CD14-positive monocyte (primary cell): ENCODE data around the gene USP31. TPM values are rescaled to one million over a fixed set of nuclear protein-coding genes. Genes with fewer than 3 reads are reported as not detected.

ENCODE experiments used
- DNase-seq, 3 donors: peaks; one replicate each; pipeline ENCODE4 v3.0.0-alpha.2; 2011 to 2022
- H2AFZ ChIP-seq: 2 replicates; pipeline ENCODE4 v1.6.0; 2012; ENCODE audit warnings: mild to moderate bottlenecking, low read depth, low read length, inconsistent platforms; ENCODE audit not compliant: insufficient read depth, poor library complexity, severe bottlenecking
- H3K27ac ChIP-seq, 2 donors: 1 replicate in 1 of 2; 2 replicates in 1 of 2; pipeline ENCODE4 v1.5.1; 2012 to 2013; ENCODE audit warnings: low read length in 2 of 2, control low read depth in 1 of 2, inconsistent platforms in 1 of 2, low read depth in 1 of 2, mild to moderate bottlenecking in 1 of 2
- H3K27me3 ChIP-seq, 2 donors: one replicate each; pipeline versions ENCODE4 v1.6.0 to v1.6.1; 2011 to 2013; ENCODE audit warnings: low read length in 2 of 2; ENCODE audit not compliant: control insufficient read depth in 2 of 2, insufficient read depth in 2 of 2
- H3K36me3 ChIP-seq, 2 donors: replicated peaks in 1 of 2; 1 replicate in 1 of 2; 2 replicates in 1 of 2; pipeline versions ENCODE4 v1.5.1 to v1.6.1; 2012 to 2013; ENCODE audit warnings: low read length in 2 of 2, control low read depth in 1 of 2, inconsistent platforms in 1 of 2, mild to moderate bottlenecking in 1 of 2; ENCODE audit not compliant: insufficient read depth in 2 of 2, control insufficient read depth in 1 of 2
- H3K4me1 ChIP-seq, 2 donors: 1 replicate in 1 of 2; 2 replicates in 1 of 2; pipeline versions ENCODE4 v1.5.1 to v1.6.1; 2012 to 2013; ENCODE audit warnings: low read length in 2 of 2, control low read depth in 1 of 2, inconsistent platforms in 1 of 2, mild to moderate bottlenecking in 1 of 2, moderate library complexity in 1 of 2; ENCODE audit not compliant: insufficient read depth in 2 of 2, control insufficient read depth in 1 of 2
- H3K4me2 ChIP-seq: replicated peaks from 2 replicates; pipeline ENCODE3; 2012; ENCODE audit warnings: low read length, moderate library complexity, mild to moderate bottlenecking; ENCODE audit not compliant: poor library complexity, severe bottlenecking; ENCODE audit errors: extremely low read depth
- H3K4me3 ChIP-seq, 3 experiments: fragments of 200-600 bp in 1 of 3; sonication (generic) in 1 of 3; replicated peaks in 1 of 3; 1 replicate in 2 of 3; 2 replicates in 1 of 3; pipeline ENCODE4 v1.5.1; 2011 to 2013; ENCODE audit warnings: low read length in 3 of 3, mild to moderate bottlenecking in 3 of 3, control low read depth in 2 of 3, low read depth in 2 of 3, inconsistent platforms in 1 of 3, moderate library complexity in 1 of 3
- H3K79me2 ChIP-seq: 2 replicates; pipeline ENCODE4 v1.6.0; 2012; ENCODE audit warnings: mild to moderate bottlenecking, control low read depth, inconsistent platforms, low read length, moderate library complexity; ENCODE audit not compliant: insufficient read depth
- H3K9ac ChIP-seq: 2 replicates; pipeline ENCODE4 v1.6.0; 2017; ENCODE audit warnings: low read length, mild to moderate bottlenecking; ENCODE audit not compliant: insufficient read depth, poor library complexity, severe bottlenecking
- H3K9me3 ChIP-seq, 2 donors: replicated peaks in 1 of 2; 1 replicate in 1 of 2; 2 replicates in 1 of 2; pipeline versions ENCODE4 v1.5.1 to v1.6.1; 2012 to 2013; ENCODE audit warnings: low read length in 2 of 2, control low read depth in 1 of 2; ENCODE audit not compliant: control insufficient read depth in 1 of 2, insufficient read depth in 1 of 2
- H4K20me1 ChIP-seq: 2 replicates; pipeline ENCODE4 v1.6.0; 2012; ENCODE audit warnings: mild to moderate bottlenecking, low read length, control low read depth, moderate library complexity; ENCODE audit not compliant: insufficient read depth
- H3K27ac Mint-ChIP-seq, 7 donors: one replicate each; pipeline ENCODE4 v1.8.0; 2020; ENCODE audit warnings: mild to moderate bottlenecking in 7 of 7, mixed read lengths in 7 of 7, moderate library complexity in 6 of 7, inconsistent platforms in 2 of 7
- H3K27me3 Mint-ChIP-seq, 3 donors: one replicate each; pipeline ENCODE4 v1.8.0; 2021 to 2022; ENCODE audit warnings: low read depth in 3 of 3, mild to moderate bottlenecking in 3 of 3, mixed read lengths in 3 of 3, moderate library complexity in 3 of 3, inconsistent platforms in 1 of 3
- H3K36me3 Mint-ChIP-seq, 2 donors: one replicate each; pipeline ENCODE4 v1.8.0; 2020; ENCODE audit warnings: mixed read lengths in 2 of 2, inconsistent platforms in 1 of 2, mild to moderate bottlenecking in 1 of 2
- H3K4me1 Mint-ChIP-seq: one replicate; pipeline ENCODE4 v1.8.0; 2020; ENCODE audit warnings: mild to moderate bottlenecking, mixed read lengths
- H3K4me3 Mint-ChIP-seq, 2 donors: one replicate each; pipeline ENCODE4 v1.8.0; 2020; ENCODE audit warnings: mild to moderate bottlenecking in 2 of 2, mixed read lengths in 2 of 2, moderate library complexity in 1 of 2
- H3K9me3 Mint-ChIP-seq, 7 donors: one replicate each; pipeline ENCODE4 v1.8.0; 2020 to 2022; ENCODE audit warnings: mixed read lengths in 7 of 7, mild to moderate bottlenecking in 6 of 7, moderate library complexity in 6 of 7, inconsistent platforms in 2 of 7
- WGBS: methylation state at CpG from one replicate; pipeline ENCODE4 v1.1.5; 2013; ENCODE audit warnings: missing lambda C conversion rate; ENCODE audit not compliant: insufficient coverage; 5-methylcytosine and 5-hydroxymethylcytosine counted together
- intact Hi-C, 2 donors: fragments of 100-400 bp; cut with micrococcal nuclease; formaldehyde crosslinking; loops; one replicate each; pipeline versions ENCODE4 v1.15.0 to v1.15.1; 2023
- polyA plus RNA-seq, 3 donors: library from polyadenylated mRNA; depleted of rRNA in 1 of 3; unstranded in 2 of 3; stranded (reverse) in 1 of 3; fragments of 300-500 nt in 2 of 3; fragments of >200 nt in 1 of 3; fragmentation: Illumina TruSeq in 2 of 3; gene quantifications; 1 replicate in 2 of 3; 2 replicates in 1 of 3; pipeline ENCODE4 v1.2.3, GENCODE V29; 2012 to 2021
- TF ChIP-seq, protein P1 (sequence below): fragments of 200-600 bp; IDR thresholded peaks from one replicate; pipeline ENCODE4 v1.8.0; 2022; ENCODE audit warnings: antibody characterized with exemption, mild to moderate bottlenecking

Gene USP31
- polyA plus RNA-seq, 3 donors, result 0.15 to 4.1 (median 0.36) TPM

DNA sequence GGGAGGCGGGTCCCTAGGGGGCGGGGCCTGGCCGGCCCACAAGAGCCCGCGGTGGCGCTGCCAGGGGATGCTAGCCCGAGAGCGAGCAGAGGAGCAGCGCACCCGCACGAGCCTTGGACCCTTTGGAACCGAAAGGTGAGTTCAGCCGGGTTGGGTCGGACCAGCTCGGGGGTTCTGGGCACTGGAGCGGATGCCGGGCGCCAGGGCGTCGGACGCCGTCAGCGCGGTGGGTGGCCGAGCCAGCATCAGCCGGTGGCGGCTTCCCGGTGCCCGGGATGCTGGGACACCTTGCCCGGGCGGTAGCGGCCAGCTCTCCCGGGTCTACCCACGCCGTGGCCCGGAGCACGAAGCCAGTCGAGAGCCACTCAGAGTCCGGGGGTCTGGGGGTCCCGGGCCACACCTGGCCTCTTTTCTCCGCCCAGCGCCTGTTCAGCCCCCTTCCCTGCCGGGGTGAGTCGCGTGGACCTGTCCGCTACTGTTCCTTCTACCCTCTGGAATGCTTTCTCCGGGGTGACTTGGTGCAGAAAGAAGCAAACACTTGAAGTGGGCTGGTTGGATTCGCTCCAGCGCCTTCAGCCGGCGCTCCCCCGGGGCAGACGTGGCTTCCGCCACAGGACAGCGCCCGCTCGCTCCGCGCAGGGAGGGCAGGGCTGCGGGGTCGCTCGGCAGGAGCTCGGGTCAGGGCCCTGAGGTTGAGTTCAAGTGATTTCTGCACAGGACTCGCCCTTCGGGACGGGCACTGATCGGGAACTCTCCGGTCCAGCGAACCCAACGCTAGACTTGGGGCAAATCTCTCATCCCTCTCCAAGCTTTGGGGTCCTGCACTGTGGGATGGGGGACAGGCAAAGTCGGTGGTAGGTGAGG, 33.7 kb upstream of the USP31 start, which contains the start of gene SCNN1G:
SCNN1G (plus strand) TSS at position 67 of the 864 bp plus-strand sequence. CDS start 3,527 bp downstream, outside the sequence.
- Histone ChIP-seq H2AFZ (no peak within 1 kb of the TSS), H3K4me3 (no peak within 1 kb of the TSS), H3K27me3 (peaks cover 30 to 51% of the 10 kb centered on the region in 2 donors), H3K4me2 (peak within 1 kb of the TSS; percentile 31), H3K9me3 (no peaks in the 10 kb centered on the region), H3K36me3 (no peaks in the 10 kb centered on the region), H3K9ac (peak within 1 kb of the TSS; percentile 4), H4K20me1 (no peaks in the 10 kb centered on the region), H3K4me1 (peaks cover 5 to 12% of the 10 kb centered on the region in 2 donors), H3K79me2 (no peaks in the 10 kb centered on the region), H3K27ac (no peak within 1 kb of the TSS)
- no peak for DNase-seq
- peaks cover 51 to 74% (median 66%) of the 10 kb centered on the region in 3 donors for H3K27me3 Mint-ChIP-seq
- 1% methylated on average over 65 of the region's 71 CpGs for WGBS
- peak within 1 kb of the TSS; percentile 27 to 82 for H3K4me3 Mint-ChIP-seq
- H3K36me3 Mint-ChIP-seq, result no peaks in the 10 kb centered on the region
- peaks cover 4% of the 10 kb centered on the region for H3K4me1 Mint-ChIP-seq
- intact Hi-C loops, result no loop called here
- TF ChIP-seq, protein P1, sequence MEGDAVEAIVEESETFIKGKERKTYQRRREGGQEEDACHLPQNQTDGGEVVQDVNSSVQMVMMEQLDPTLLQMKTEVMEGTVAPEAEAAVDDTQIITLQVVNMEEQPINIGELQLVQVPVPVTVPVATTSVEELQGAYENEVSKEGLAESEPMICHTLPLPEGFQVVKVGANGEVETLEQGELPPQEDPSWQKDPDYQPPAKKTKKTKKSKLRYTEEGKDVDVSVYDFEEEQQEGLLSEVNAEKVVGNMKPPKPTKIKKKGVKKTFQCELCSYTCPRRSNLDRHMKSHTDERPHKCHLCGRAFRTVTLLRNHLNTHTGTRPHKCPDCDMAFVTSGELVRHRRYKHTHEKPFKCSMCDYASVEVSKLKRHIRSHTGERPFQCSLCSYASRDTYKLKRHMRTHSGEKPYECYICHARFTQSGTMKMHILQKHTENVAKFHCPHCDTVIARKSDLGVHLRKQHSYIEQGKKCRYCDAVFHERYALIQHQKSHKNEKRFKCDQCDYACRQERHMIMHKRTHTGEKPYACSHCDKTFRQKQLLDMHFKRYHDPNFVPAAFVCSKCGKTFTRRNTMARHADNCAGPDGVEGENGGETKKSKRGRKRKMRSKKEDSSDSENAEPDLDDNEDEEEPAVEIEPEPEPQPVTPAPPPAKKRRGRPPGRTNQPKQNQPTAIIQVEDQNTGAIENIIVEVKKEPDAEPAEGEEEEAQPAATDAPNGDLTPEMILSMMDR, result peak; percentile 79
- peaks cover 0 to 10% (median 6%) of the 10 kb centered on the region in 7 donors for H3K9me3 Mint-ChIP-seq
- H3K27ac Mint-ChIP-seq, result no peak within 1 kb of the TSS

DNA sequence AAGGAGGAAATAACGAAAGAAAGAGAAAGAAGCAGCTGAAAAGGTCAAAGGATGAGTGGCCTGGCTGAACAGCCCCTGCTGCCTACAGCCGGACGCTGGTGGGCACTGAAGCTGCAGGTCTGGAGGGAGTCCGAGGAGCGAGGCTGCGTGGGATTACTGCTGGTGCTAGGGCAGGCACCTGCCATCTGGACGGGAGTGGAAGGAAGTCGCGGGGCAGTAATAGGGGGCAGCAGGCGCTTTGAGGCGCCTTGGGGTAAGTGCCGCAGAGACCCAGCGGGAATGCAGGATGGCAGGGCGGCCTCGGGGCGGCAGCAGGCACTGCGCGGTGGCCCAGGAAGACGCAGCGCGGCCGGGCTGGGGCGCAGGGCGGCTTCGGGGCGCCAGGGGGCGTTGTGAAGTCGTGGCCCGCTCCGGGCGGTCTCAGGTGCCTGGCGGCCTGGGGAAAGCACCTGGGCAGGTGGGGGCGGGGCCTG, 33.0 kb upstream of the USP31 start:
- Mint-ChIP-seq H3K4me1 (peaks cover 4% of the 10 kb centered on the region), H3K27ac (no peak overlapping the region), H3K4me3 (peak overlapping the region; percentile 27 to 82), H3K27me3 (peaks cover 48 to 74% (median 61%) of the 10 kb centered on the region in 3 donors), H3K36me3 (no peaks in the 10 kb centered on the region), H3K9me3 (peaks cover 0 to 10% (median 6%) of the 10 kb centered on the region in 7 donors)
- Histone ChIP-seq H3K4me1 (peaks cover 5 to 12% of the 10 kb centered on the region in 2 donors), H3K9me3 (no peaks in the 10 kb centered on the region), H3K79me2 (no peaks in the 10 kb centered on the region), H3K27ac (no peak overlapping the region), H4K20me1 (no peaks in the 10 kb centered on the region), H3K4me3 (no peak overlapping the region), H3K4me2 (peak overlapping the region; percentile 31), H3K36me3 (no peaks in the 10 kb centered on the region), H2AFZ (no peak overlapping the region), H3K27me3 (peaks cover 30 to 50% of the 10 kb centered on the region in 2 donors), H3K9ac (no peak overlapping the region)
- TF ChIP-seq, protein P1, result peak; percentile 88
- intact Hi-C loops, result no loop called here
- DNase-seq, result peak; percentile 4 to 35 (median 5)
- WGBS, result 2% methylated on average over 22 of the region's 33 CpGs
